Hindlimb muscle (tissue), 1 donor: ENCODE measurements around the gene MBD6. TPM values are rescaled to one million over a fixed set of nuclear protein-coding genes. Genes with fewer than 3 reads are reported as not detected.

Experiments used
- DNase-seq: peaks from one replicate; pipeline ENCODE4 v3.0.0-alpha.2; 2013
- polyA plus RNA-seq: library from polyadenylated mRNA; unstranded; fragments of 120-200 nt; gene quantifications from one replicate; pipeline ENCODE4 v1.2.1, GENCODE V29; 2013; ENCODE audit not compliant: insufficient read length

MBD6 gene
- polyA plus RNA-seq, 1 donor, result 46.2 TPM

DNA sequence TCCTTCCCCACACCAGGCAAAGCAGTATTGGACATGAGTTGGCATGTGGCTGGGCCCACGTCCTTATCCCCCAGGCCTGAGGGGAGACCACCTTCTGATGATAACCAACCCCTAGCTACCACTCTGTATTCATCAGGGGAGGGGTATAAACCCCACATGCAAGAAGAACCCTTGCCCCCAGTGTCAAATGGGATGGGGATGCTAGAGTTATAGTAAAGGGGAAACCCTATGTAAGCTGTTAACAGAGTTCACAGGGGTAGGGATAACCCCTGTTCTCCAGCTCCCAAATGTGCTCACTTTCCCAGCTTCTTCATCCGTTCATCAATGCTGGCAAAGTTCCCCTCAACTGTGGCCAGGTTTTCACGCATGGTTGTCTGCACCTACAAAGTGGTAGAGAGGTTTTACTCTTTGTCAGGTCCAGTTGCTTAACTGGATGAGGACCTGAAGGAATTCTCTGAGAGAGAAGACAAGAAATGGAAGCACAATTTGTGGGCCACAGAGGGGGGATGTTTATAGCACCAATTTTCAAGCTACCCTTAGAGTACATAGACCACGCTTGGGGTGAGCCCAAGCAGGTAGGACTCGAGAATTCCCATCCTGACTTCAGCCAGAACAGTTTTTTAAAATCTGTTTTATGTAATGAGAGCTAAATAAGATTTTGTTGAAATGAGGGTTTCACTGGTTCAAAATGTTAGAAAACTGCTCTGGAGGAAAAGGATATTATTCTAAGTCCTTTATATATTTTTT lies 7.9 kb downstream of the MBD6 start:
- no peak for DNase-seq

DNA sequence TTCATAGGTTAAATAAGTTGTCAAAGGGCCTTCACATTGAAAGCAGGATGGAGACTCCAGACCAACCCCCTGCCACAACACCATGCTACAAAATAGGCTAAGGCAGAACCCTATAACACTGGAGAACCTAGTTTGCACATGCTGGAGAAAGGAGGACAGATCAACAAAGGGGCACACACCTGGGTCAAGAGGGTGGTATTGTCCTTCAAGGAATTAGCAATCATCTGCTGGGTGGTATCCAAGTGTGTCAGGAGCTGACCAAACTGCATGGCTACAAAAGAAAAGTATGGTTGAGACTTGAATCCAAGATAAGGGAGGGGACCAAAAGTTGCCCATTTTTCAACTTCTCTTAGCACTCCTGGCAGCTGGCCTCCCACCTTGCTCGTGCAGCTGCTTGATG lies 9.2 kb downstream of the MBD6 start:
- DNase-seq, result no peak

DNA sequence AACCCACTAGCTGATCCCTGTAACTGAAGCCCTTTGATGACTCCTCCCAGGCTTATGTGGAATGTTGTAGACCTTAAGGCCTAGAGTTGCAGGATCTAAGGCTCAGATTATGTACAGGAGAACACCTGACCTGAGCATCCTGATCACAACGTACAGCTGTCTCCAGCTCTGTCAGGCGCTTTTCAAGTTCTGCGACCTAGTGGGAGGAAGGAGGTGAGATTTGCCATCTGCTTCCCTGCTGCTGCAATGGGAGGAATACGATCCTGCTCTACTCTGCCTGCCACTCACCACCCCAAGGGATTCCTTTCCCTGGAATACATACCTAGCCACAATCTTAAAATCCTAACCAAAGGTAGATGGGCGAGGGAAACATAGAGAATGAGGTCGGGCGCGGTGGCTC lies 10.5 kb downstream of the MBD6 start:
- DNase-seq, result no peak

DNA sequence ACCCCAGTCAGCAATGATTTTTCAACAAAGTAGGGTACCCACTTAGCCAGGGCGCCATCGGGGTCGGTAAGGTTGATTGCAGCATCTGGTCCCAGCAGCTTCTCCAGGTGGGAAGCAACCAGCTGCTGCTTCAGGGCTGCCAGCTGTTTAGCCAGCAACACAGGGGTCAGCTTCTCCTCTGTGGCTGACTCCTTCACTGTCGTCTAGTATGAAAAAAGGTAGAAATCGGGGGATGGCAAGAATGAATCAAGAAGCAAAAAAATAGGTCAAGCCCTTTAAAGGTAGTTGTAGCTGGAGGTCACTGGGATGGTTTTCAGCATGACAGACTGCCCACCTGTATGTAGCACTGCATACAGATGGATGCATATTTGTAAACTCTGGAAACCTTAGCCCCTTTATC lies 11.6 kb downstream of the MBD6 start:
- no peak for DNase-seq

DNA sequence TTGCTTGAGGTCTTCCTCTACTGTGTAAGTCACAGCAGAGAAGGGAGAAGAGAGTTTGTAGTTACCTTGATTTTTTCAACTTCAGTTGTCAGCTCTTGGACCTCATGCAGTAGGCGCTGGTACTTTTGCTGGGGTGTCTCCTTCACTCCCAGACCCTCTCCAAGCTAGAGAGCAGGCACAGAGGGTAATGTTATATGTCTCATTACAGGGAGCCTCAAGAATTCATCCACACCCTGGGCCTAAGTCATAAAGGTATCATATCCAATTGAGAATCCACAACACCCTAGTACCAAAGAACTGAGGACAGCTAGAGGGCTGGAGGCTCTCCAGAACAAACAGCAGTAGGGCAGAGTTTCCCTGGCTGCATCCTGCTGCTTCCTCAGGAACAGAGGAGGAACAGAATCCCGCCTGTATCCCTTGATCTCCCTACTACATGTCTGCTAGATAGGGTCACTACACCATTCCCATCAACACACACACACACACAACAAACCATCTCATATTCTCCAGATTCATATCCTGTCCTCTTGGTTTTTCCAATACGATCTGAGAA lies 12.4 kb downstream of the MBD6 start:
- no peak for DNase-seq

DNA sequence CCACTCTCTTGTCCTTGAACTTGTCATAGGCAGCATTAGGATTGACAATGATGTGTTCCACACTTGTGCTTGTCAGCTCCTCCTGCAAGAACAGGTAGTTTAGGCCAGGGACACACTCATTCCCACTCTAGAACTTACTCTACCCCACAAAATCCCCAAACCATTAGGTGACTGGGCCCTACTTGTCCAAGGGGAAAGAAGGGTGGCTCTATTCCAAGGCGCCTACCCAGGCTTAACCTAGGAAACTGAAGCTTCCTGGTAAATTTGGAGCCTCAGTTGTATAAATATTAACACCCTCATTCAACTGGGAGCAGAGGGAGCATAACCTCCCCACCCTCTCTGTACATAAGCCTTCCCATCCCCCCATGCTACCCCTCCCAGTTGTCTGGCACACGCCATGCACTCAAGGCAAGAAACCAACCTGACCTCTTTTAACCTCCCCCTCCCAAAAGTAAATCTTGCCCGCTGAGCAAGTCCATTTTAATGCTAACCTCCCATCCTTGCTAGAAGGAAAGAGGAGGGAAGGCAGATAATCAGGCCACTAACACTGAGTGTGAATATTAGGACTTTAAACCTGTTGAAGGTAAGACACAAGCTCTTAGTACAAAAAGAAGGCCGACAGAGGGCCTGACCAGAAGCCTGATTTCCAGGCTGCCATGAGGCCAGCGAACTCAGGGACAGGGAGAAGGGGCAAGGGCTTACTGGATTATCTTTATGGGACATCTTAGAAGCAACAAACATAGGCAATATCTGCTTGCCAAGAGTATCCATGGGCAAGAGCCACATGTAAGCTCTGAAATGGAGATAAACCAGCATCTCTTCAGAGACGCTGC lies 13.4 kb downstream of the MBD6 start:
- no peak for DNase-seq

DNA sequence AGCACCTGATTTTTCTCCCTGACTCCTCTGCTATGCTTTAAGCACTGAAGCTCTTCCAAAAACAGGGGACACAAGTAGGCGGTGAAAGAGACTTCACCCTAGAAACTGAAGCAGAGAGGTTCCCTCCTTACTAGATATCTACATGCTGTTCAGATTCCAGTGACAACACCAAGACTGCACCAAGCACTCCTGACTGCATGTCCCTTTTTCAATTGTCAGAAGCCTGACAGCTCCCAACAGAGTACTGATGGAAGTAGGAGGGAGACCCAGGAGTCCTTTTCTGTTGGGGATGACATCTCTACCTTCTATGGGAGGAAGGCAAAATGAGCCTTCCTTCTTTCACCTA lies 13.9 kb downstream of the MBD6 start:
- DNase-seq, result no peak

DNA sequence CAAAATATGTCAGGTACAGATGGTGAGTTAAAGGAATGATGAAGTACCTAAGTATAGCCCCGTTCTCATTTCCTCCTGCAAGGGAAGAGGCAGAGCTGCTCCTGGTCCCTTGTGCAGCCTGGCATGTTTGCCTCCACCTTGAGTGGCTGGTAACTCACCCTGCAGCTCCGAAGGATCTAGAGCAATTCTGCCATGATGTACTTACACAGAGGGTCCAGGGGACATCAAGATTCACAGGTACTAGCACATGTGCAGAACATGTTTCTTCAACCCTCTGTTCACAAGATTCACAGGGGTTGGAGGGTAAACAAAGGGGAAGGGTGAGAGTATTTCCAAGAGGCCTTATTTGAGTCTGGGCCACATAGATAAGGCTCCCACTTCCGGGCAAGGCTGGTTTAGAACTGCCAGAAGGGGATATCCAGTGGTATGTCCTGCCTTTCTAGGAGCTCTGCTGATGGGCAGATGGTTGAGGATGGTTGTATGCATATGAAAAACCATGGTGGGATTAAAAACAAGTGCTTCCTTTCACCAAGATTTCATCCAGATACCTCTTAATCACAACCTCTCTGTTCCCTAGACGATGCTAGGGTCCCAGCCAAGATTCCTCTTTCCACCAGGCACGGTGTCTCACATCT lies 16.6 kb downstream of the MBD6 start:
- no peak for DNase-seq

DNA sequence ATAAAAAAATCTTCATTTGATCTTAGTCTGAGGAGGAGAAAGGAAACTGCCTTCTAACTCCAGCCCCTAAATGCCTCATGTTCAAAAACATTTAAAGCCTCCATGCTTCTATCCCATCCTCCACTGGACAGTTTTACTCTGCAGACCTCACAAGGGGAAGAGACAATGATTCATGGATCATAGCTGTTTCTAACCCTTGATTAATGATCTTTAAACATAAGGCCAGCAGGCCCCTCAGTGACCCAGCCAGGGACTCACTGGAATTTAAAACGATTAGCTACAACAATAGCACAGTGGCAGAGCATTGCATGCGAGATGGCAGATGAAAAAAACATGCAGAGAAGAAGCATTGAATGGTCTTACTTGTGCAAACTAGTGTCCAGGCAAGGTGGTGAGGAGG lies 18.4 kb downstream of the MBD6 start:
- DNase-seq, result no peak

DNA sequence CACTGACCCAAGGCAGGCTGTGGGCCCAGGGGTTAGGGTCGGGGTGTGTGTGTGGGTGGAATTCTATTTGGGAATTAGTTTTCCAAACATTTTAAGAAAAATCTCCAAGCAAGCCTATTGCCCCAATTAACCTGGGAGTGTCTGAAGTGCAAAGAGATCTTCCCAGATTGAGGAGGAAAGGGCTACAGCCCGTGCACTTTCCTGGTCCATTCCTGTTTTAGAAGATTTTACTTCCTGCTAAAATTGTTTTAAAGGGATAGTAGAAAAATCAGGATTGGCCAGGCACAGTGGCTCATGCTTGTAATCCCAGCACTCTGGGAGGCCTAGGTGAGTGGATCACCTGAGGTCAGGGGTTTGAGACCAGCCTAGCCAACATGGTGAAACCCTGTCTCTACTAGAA lies 19.1 kb downstream of the MBD6 start:
- no peak for DNase-seq

DNA sequence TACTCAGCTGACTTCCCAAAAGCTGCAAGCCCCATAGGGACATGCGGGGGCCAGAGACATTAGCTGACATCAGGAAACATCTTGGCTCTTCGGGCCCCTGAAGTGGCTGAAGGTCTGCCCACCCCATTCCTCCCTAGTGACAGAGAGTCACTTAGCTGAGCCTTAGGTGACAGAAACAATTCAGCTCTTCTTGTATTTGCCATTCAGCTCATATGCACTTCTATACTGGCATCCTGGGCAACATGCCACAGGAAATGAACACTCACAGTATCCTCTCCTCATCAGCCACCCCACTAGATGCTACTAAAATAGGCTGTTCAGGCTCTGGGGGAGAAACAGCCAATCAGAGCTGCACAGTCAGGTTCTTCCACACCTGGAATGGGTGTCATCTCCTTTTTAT lies 21.0 kb downstream of the MBD6 start:
- DNase-seq, result no peak

DNA sequence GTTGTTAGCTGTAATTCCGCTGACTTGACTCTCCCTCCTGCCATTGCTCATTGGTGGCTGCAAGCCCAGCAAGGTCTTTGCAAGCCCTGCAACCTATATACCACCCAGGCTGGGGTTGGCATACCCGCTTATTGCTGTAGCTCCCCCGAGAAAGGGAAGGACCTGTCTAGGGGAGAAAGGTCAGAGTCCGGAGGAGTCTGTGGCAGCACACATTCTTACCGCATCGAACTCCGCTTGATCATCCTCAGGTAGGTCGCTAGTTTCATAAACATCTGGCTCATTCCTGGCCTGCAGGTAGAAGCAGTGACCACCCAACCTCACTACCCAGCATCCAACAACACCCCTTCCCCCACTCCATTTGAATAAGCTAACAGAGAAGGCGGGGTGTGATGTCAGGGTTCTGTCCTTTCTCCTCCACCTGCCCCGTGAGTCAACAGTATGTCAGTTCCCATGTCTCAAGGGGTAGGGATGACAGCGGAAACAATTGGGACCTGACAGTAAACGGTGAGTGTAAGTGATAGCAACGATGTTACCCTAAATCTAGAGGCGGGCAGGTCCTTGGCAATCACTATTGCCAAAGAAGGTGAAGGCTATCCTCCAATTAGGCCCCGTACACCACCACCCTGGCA lies 23.3 kb downstream of the MBD6 start:
- no peak for DNase-seq

DNA sequence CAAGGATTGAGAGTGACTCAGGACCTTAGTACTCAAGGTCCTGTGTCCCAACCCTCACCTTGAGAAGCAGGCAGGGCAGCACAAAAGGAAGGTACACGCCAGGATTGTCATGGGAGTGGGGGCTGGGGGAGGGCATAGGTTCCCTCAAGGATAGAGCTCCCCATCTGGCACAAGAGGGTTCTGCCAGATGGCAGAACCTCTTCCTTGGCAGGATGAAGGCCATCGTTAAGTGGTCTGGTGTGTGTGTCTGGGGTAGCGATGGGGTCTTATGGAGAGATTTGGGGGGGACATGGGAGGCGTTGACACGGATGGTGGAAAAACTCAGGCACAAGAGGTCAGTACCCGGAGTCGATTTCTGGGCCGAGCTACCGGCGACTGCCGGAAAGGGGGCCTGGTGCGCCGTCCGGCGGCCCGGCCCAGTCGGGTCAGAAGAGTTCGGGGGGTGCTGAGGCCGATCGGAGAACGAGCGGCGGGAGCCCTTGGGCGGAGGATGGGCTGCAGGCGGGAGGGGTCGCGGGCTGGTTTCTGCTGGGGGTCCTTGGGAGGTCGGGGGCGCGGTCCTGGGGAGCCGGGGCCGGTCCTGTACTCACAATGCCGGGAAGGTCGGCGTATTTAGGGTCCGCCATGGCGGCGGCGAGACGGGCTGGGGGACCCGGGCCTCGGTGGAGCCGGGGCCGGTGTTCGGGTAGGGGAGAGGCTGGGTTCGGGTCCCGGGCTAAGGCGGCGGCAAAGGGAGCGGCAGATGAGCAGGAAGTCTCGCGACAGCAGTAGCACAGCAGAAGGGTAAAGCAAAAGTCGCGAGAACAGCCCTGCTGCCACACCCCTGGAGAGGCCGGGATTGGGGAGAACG lies 24.0 kb downstream of the MBD6 start, which contains the start of gene DCTN2:
Gene DCTN2, minus strand, starts transcription at position 755 of the 850 bp plus-strand sequence. Its CDS starts 129 bp downstream, at position 626.
- DNase-seq, result peak; percentile 96

DNA sequence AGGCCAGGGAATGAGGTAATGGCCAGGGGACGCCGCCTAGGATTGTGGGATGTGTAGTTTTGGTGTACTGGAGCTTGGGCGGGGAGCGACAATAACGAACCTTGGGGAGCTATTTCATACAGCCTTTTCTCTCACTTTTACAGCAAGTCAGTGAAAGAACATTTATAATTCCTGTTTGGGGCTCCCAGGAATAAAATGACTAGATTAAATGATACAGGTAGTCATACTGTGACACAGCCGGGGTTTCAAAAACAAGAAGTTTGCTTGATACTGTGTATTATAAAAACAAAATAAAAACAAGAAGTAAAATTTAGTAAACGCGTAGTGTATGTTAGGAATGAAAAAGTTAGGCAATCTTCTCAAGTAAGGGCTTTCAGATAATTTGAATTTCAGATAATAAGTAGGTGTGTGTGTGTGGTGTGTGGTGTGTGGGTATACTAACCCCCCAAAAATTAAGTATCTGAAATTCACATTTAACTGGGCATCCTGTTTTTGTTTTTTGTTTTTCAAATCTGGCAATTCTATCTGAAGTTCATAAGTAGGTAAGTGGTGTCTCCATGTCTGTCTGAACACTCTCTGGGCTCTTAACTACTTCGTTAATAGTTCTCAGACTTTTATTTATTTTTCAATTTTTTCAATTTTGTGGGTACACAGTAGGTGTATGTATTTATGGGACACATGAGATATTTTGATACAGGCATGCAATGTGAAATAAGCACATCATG lies 24.8 kb downstream of the MBD6 start:
- DNase-seq, result no peak

DNA sequence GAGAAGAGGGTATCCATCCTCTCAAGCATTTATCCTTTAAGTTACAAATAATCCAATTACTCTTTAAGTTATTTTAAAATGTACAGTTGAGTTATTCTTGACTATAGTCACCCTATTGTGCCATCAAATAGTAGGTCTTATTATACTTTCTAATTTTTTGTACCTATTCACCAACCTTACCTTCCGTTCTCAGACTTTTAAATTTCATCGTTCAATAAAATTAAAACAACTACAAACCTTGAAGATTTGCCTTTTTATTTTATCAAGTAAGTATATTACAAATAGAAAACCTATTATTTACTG lies 25.3 kb downstream of the MBD6 start:
- DNase-seq, result no peak

DNA sequence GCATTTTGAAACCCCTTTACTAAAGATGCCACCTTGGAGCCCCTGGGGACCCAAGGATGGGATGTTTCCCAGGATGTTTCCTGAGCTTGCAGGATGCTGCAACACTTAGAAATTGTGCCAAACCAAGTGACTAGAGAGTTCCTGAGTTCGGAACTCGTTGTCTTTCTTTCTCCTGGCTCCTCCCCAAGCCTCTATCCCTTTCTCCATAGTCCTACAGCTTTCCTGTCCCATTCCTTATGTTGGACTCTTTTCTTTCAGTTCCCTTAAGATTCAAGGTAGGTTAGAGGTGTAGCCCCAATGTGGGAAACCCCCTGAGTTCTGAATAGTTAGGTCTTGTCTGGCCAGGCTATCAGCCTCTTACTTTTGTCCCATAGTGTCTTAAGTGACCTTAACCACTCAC lies 25.9 kb downstream of the MBD6 start:
- DNase-seq, result no peak

DNA sequence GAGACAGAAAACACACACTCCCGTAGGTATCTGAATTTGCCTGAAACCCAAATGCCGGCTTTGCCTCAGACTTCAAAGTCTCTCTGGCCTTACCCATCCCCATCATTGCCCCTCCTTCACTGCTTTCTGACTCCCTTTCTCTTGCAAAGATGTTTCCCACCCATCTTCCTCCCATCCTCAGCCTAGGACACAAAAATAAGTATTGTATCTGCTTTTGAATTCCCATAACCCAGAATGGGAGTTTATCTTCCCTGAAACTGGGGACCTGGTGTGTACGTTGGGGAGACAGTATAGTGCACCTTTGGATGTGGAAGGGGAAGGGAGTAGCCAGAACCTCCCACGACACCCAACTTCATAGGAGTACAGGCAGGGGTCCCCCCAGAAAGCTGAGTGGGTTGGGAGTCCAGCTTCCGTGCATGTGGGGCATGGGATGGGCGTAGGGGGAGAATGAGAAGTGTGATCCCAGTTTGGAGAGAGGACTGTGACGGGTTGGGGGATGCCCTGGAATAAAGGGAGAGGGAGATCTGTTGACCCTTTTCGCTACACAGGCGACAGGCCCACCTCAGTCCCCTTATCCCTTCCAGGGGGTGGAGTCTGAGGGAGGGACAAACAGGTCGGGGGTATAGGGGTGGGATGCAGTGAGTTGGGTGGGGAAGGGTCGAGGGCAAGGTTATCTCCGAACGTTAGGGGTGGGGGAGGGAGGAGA lies 26.7 kb downstream of the MBD6 start:
- no peak for DNase-seq

DNA sequence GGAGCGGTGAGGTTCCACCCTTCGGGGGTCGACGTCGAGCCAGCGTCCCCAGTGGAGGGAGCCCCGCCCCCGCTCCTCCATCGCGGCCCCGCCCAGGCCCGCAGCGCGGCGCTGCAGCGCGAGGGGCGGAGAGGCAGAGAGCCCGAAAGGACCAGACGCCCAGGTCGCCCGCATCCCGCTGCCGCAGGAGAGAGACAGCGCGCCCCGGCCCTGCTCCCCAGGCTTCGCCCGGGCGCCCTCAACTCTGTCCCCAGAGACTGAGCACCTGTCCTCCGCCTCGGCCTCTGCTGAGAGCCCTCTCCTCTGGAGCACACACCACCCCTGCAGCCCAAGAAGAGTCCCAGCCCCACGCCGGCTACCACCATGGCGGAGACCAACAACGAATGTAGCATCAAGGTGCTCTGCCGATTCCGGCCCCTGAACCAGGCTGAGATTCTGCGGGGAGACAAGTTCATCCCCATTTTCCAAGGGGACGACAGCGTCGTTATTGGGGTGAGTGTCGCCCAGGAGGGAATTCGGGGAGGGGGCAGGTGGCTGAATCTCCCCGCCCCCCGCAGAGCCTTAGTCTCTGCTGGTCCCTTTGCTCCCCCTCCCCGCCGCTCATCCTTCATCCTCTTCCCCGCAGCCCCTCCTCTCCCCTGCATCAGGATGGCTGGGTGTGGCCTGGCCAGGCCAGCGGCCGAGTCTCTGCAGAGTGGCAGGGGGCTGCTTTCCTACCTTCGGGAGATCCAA lies 27.5 kb downstream of the MBD6 start, which contains the start of gene KIF5A:
Gene KIF5A, plus strand, starts transcription at position 136 of the 732 bp plus-strand sequence. Its CDS starts 228 bp downstream, at position 364.
- DNase-seq, result no peak

DNA sequence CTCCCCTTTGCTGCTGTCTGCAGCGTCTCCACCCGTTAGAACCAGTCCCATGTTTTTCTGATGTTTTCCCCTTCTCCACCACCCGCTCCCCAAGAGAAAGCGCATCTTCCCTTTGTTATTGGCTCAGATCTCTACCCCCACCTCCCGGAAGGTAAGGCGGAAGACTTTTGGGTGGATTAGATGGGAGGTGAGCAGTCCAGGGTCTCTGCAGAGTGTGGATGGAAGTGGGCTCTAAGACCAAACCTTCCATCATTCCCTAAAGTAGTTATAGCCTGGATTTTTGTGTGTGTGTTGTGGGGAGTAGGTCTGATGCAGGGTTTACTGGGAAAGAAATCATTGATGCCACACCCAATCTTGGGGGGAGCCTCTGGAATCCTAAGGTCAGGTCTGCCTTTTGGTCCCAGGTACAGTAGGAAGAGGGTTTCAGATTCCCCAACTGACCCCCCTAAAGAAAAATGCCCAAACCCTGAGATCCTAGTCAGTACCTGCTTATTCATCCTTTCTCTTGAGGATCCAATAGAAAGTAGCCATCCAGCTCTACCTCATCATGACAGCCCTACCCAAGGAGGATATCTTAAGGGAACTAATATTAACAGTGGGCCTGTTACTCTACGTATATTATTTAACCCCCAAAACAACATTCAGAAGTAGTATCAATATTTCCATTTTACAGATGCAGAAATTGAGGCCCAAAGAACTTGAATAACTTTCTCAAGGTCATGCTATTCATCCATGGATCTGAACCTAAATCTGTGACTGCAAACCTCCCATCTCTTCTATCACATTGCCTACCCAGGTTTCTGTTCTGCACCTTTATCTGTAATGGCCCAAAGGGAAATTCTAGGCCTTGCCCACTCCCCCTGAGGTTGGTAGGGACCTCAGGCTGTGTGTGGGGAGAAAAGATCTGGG lies 28.3 kb downstream of the MBD6 start:
- no peak for DNase-seq
